Brain microvascular endothelial cell (primary cell): ENCODE measurements around the gene ERV3-1.
"Not testable (repeated sequence)": the region's sequence is repeated elsewhere in the genome, so short reads cannot be mapped to it uniquely, and the experiment has no call there.

ENCODE experiments used
- DNase-seq: peaks from one replicate; pipeline ENCODE4 v3.0.0-alpha.2; 2020
- H3K27ac ChIP-seq: fragments of 250-450 bp; sonication (Bioruptor Pico); 2 replicates; pipeline ENCODE4 v1.5.1; 2020; ENCODE audit warnings: mild to moderate bottlenecking, moderate library complexity
- H3K27me3 ChIP-seq: fragments of 250-450 bp; sonication (Bioruptor Pico); replicated peaks from 2 replicates; pipeline ENCODE4 v1.5.1; 2020; ENCODE audit warnings: mild to moderate bottlenecking
- H3K36me3 ChIP-seq: fragments of 250-450 bp; sonication (Bioruptor Pico); replicated peaks from 2 replicates; pipeline ENCODE4 v1.5.1; 2020; ENCODE audit warnings: mild to moderate bottlenecking
- H3K4me3 ChIP-seq: 2 replicates; pipeline ENCODE4 v1.5.1; 2011; ENCODE audit warnings: low read depth, mild to moderate bottlenecking, control low read depth, low read length, moderate library complexity
- CTCF ChIP-seq: IDR thresholded peaks from 2 replicates; pipeline ENCODE4 v1.5.1; 2011; ENCODE audit warnings: low read depth, mild to moderate bottlenecking, moderate library complexity, low read length, control low read depth, inconsistent platforms; ENCODE audit errors: missing control alignments
- in situ Hi-C: cut with HindIII; loops from 2 replicates; pipeline ENCODE4 v1.10.0; 2017; ENCODE audit warnings: low sequenced_read_pairs, low pct_ligation_motif_present

ERV3-1 gene, protein sequence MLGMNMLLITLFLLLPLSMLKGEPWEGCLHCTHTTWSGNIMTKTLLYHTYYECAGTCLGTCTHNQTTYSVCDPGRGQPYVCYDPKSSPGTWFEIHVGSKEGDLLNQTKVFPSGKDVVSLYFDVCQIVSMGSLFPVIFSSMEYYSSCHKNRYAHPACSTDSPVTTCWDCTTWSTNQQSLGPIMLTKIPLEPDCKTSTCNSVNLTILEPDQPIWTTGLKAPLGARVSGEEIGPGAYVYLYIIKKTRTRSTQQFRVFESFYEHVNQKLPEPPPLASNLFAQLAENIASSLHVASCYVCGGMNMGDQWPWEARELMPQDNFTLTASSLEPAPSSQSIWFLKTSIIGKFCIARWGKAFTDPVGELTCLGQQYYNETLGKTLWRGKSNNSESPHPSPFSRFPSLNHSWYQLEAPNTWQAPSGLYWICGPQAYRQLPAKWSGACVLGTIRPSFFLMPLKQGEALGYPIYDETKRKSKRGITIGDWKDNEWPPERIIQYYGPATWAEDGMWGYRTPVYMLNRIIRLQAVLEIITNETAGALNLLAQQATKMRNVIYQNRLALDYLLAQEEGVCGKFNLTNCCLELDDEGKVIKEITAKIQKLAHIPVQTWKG

DNA sequence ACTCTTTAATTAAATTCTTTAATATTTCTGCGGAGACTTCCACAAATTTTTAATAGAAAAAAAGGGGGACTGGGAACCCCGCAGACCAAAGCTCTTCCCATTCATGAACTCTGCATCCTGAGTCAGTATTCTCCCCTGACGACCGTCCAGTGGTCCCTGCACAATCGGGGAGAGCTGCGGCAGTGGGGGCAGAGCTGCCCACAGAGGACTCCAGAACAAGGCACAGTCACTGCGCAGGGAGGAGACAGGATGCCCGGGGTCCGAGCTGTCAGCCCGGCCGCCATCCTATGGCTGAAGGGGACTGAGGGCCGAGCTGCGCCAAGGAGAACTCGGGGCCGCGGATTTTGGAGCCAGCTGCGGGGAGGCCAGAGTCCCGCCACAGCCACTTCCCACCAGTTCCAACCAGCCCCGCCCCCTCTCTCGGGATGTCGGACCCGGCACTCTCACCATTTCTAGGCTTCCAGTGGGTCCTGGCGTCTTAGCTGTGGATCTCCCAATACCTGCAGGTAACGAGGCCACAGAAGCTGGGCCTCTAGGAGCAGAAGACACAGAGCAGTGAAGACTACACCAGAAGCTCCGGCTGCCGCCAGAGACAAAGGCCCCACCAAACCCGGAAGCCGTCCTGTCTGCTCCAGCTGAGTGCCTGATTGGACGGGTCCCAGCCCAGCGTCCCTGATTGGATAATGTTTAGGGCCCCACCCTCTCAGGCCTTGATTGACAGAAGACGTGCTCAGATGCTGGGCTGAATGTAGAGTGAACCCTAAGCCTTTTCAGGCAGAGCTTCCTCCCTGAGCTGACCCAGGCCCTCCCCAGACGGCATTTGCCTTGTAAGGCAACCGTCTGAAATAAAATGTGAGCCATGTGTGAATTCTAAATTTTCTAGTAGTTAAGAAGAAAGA lies at the start of gene ERV3-1:
TSS of gene ERV3-1 (minus strand) at position 594 of the 899 bp plus-strand sequence. CDS start 13,661 bp downstream, outside the sequence.
- H3K27ac ChIP-seq, result peak within 1 kb of the TSS; percentile 82
- in situ Hi-C loops, result no loop called here

GRCh38 chr7:65055786-65056185 lies 49.3 kb upstream of the ERV3-1 start:
- DNase-seq, H3K36me3 ChIP-seq, H3K27ac ChIP-seq, in situ Hi-C loops, H3K4me3 ChIP-seq, H3K27me3 ChIP-seq: not testable (repeated sequence)

More for the DNA sequence above, at the start of gene ERV3-1:
- peak within 1 kb of the TSS; percentile 88 for H3K4me3 ChIP-seq
- no peak for TF ChIP-seq CTCF
- no peaks in the 10 kb centered on the region for H3K27me3 ChIP-seq
- peak; percentile 98 for DNase-seq
- peaks cover 7% of the 10 kb centered on the region for H3K36me3 ChIP-seq

DNA sequence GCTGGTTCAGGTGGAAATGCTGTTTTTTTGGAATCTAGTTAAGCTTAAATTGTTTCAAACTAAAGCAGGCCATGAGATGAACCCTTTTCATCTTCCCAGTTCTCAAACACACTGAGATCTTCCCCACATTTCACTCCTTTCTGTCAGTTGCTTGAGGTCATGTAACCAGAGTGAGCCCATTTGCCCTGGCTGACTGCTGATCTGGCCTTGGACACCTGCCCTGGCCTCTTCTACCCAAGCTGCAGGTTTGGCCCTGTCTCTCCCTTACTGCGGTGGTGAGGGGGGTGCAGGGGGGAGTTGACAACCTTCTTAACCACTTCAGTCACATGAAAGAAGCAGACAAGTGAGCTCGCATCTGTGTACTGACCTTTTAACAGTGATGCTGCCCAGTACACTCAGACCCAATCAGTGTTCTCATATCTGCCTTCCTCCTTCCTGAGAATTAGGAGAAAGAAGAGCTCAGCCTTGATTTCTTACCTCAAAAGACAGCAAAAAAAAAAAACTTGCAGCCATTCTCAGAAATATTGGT lies 48.0 kb upstream of the ERV3-1 start:
- H3K4me3 ChIP-seq, DNase-seq, H3K27ac ChIP-seq, H3K36me3 ChIP-seq, H3K27me3 ChIP-seq, in situ Hi-C loops: not testable (repeated sequence)

- in situ Hi-C loops, H3K27me3 ChIP-seq: not testable (repeated sequence)
Observed at GRCh38 chr7:65051654-65052053, 45.2 kb upstream of the ERV3-1 start.

DNA sequence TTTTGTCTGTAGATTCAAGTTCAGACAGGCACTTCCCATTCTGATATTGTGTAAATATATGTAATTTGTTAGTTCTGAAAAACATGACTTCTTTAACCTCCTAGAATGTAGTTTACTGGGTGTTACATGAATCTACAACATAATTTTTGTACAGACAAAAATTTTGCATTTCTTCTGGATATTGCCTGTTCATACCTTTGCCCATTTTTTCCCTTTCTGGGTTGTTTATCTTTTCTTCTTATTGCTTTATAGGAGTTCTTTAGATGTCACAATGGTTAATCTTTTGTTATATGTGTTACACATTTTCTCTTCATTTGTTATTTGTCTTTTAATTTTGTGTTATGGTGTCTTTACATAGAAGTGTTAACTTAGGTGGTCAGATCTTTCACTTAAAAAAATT lies 44.7 kb upstream of the ERV3-1 start:
- H3K4me3 ChIP-seq, H3K36me3 ChIP-seq, DNase-seq, in situ Hi-C loops, H3K27ac ChIP-seq, H3K27me3 ChIP-seq: not testable (repeated sequence)

More at GRCh38 chr7:65051654-65052053, 45.2 kb upstream of the ERV3-1 start:
- not testable (repeated sequence) for DNase-seq, H3K4me3 ChIP-seq, H3K27ac ChIP-seq, H3K36me3 ChIP-seq

- H3K27ac ChIP-seq, in situ Hi-C loops, H3K36me3 ChIP-seq, H3K27me3 ChIP-seq, DNase-seq, H3K4me3 ChIP-seq: not testable (repeated sequence)
Observed at GRCh38 chr7:65046329-65046728, 39.8 kb upstream of the ERV3-1 start.

DNA sequence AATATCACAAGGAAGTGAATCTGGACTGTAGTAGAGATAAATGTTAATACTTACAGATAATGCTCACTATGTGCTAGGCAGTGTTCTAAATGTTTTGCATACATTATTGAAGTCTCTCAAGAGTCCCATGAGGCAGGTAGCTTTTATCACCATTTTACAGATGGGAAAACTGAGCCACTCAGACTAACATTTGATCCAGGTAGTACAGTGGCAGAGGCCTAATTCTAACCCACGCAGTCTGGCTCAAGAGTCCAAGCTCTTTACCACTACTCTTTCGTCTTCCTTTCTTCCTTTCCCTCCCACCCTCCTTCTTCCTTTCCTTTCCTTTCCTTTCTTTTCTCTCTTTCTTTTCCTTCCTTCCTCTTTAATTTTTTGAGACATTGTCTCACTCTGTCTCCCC lies 39.1 kb upstream of the ERV3-1 start:
- H3K27ac ChIP-seq, DNase-seq, H3K4me3 ChIP-seq, H3K36me3 ChIP-seq, H3K27me3 ChIP-seq, in situ Hi-C loops: not testable (repeated sequence)

- peak; percentile 12 for DNase-seq
- peak overlapping the region; percentile 28 for H3K27ac ChIP-seq
- in situ Hi-C loops, H3K27me3 ChIP-seq, H3K36me3 ChIP-seq: not testable (repeated sequence)
- H3K4me3 ChIP-seq, result peak overlapping the region; percentile 72
Observed at GRCh38 chr7:65038767-65039166, 32.3 kb upstream of the ERV3-1 start.
